ENCODE data around the gene IL22RA1.

Gene IL22RA1

DNA sequence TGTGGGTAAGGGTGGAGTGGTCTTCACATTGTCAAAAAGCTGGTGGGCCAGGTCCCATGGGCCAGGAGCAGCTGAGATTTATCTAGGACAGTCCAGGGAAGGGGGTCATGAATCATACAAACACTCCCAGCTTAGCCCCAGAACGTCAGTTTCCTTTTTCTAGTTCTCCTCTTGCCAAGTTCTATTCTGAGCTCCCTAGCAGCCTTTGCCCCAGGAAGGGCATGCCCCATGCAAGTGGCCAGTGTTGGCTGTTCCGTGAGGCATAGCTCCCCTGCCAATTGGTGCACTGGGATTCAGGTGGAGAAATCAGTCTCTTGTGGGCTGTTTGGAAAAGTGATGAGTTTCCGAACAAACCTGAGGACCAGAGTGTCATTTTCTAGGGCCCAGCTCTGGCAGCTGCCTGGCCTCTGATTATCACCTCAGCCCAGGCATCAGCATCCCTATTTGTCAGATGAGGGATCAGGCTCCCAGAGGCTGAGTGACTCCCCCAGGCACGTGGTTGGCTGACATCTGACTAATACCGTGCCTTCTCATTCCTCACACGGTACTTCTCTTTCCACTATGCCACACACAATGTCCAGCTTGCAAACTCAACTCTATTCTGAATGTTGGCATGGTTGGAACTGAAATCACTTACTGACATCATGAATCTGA is 16.8 kb downstream of the IL22RA1 start:
- TF ChIP-seq CTCF (IDR thresholded peaks at IDR 0.05; ENCODE audit: insufficient read depth, low read length, poor library complexity, severe bottlenecking), result no peak
- DNase-seq (ENCODE audit: extremely low read depth, insufficient read length), result no peak
- Histone ChIP-seq H3K27me3 (replicated peaks; ENCODE audit: control insufficient read depth, insufficient read depth, low read length) (no peaks in the 10 kb centered on the region), H3K4me3 (replicated peaks; ENCODE audit: low read depth, low read length) (no peak overlapping the region), H3K36me3 (ENCODE audit: control insufficient read depth, insufficient read depth, low read length) (no peaks in the 10 kb centered on the region)

DNA sequence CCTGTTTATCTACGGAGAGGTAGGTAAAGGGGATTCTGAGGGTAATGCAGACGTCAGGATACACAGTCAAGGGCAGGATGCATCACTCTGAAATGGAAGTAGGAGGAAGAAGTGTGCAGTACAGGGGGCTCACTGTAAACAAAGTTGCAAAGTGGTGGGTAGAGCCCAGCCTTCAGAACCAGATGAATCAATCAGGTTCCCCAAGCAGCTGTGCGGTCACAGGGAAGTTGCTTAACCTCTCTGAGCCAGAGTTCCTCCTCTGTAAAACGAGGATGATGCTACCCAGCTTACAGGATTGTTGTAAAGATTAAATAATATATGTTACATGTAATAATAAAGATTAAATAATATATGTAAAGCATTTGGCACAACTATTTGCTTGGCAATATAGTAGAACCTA is 17.5 kb downstream of the IL22RA1 start:
- Histone ChIP-seq H3K4me3 (replicated peaks; ENCODE audit: low read depth, low read length) (no peak overlapping the region), H3K36me3 (ENCODE audit: control insufficient read depth, insufficient read depth, low read length) (no peaks in the 10 kb centered on the region), H3K27me3 (replicated peaks; ENCODE audit: control insufficient read depth, insufficient read depth, low read length) (no peaks in the 10 kb centered on the region; the same call in 1 of the 2 replicates)
- TF ChIP-seq CTCF (IDR thresholded peaks at IDR 0.05; ENCODE audit: insufficient read depth, low read length, poor library complexity, severe bottlenecking), result no peak
- DNase-seq (ENCODE audit: extremely low read depth, insufficient read length), result no peak

DNA sequence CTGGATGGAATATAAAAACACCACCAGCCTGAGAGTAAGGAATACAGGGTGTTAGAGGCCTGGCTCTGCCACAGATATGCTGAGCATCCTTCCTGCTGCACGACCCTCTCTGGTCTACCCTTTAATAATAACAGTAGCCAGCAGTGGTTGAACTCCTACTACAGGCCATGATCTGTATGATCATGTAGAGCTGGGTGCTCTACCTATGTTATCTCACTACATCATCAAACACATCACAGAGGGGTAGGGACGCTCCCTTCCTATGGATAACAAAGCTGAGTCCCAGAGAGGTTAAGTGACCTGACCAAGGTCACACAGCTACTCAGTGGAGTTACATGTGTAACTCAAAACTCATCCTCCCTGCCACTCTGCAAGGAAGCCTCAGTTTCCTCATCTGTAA is 18.0 kb downstream of the IL22RA1 start:
- no peaks in the 10 kb centered on the region; the same call in 1 of the 2 replicates for H3K27me3 ChIP-seq (replicated peaks; ENCODE audit: control insufficient read depth, insufficient read depth, low read length)
- no peaks in the 10 kb centered on the region for H3K36me3 ChIP-seq (ENCODE audit: control insufficient read depth, insufficient read depth, low read length)
- H3K4me3 ChIP-seq (replicated peaks; ENCODE audit: low read depth, low read length), result no peak overlapping the region
- no peak for TF ChIP-seq CTCF (IDR thresholded peaks at IDR 0.05; ENCODE audit: insufficient read depth, low read length, poor library complexity, severe bottlenecking)
- no peak for DNase-seq (ENCODE audit: extremely low read depth, insufficient read length)

DNA sequence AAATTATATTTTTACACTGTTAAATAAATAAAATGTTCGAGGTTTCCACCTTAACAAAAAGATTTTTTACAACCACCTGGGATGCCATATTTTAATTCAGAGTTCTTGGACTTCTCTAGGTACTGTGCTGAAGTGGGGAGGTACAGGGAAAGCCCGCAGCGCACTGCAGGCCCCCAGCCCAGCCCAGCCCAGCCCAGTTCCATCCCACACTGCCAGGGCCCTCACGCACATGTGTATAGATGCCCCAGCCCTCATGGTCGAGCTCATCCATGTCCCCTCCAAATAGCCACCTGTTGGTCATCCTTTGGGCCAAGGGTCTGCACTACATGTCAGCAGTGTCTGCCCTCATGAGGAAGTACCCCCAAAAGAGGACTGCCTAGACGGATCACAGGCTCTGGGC is 19.3 kb downstream of the IL22RA1 start:
- H3K27me3 ChIP-seq (replicated peaks; ENCODE audit: control insufficient read depth, insufficient read depth, low read length), result no peaks in the 10 kb centered on the region; the same call in 1 of the 2 replicates
- no peak for DNase-seq (ENCODE audit: extremely low read depth, insufficient read length)
- H3K36me3 ChIP-seq (ENCODE audit: control insufficient read depth, insufficient read depth, low read length), result no peaks in the 10 kb centered on the region
- H3K4me3 ChIP-seq (replicated peaks; ENCODE audit: low read depth, low read length), result no peak overlapping the region
- TF ChIP-seq CTCF (IDR thresholded peaks at IDR 0.05; ENCODE audit: insufficient read depth, low read length, poor library complexity, severe bottlenecking), result no peak

- no peak overlapping the region for H3K4me3 ChIP-seq (replicated peaks; ENCODE audit: low read depth, low read length)
- no peak for TF ChIP-seq CTCF (IDR thresholded peaks at IDR 0.05; ENCODE audit: insufficient read depth, low read length, poor library complexity, severe bottlenecking)
- H3K27me3 ChIP-seq (replicated peaks; ENCODE audit: control insufficient read depth, insufficient read depth, low read length), result no peaks in the 10 kb centered on the region; the same call in 1 of the 2 replicates
- H3K36me3 ChIP-seq (ENCODE audit: control insufficient read depth, insufficient read depth, low read length), result no peaks in the 10 kb centered on the region
- no peak for DNase-seq (ENCODE audit: extremely low read depth, insufficient read length)
These were observed 20.2 kb downstream of the IL22RA1 start for GRCh38 chr1:24122776-24123175.

DNA sequence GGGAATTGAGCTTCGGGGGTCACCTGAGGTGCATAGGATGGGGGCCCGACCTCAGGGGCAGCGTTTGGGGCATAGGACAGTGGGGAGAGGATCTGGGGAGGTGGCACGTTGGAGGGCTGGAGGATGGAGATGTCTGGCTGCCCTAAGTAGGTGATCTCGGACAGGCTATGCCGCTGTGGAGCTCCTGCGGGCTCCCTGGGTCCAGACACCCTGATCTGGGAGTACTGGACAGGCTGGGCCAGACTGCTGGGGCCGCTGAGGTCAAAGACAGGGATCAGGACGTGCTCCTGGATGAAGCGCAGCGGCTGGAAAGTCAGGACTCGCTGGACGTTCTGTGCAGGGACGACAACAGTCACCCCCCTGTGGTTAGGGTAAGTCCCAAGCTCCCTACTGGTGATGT is 21.5 kb downstream of the IL22RA1 start:
- no peaks in the 10 kb centered on the region; the same call in 1 of the 2 replicates for H3K27me3 ChIP-seq (replicated peaks; ENCODE audit: control insufficient read depth, insufficient read depth, low read length)
- TF ChIP-seq CTCF (IDR thresholded peaks at IDR 0.05; ENCODE audit: insufficient read depth, low read length, poor library complexity, severe bottlenecking), result no peak
- no peak for DNase-seq (ENCODE audit: extremely low read depth, insufficient read length)
- no peaks in the 10 kb centered on the region for H3K36me3 ChIP-seq (ENCODE audit: control insufficient read depth, insufficient read depth, low read length)
- H3K4me3 ChIP-seq (replicated peaks; ENCODE audit: low read depth, low read length), result no peak overlapping the region
